ENCODE results near the gene NME1.

DNA sequence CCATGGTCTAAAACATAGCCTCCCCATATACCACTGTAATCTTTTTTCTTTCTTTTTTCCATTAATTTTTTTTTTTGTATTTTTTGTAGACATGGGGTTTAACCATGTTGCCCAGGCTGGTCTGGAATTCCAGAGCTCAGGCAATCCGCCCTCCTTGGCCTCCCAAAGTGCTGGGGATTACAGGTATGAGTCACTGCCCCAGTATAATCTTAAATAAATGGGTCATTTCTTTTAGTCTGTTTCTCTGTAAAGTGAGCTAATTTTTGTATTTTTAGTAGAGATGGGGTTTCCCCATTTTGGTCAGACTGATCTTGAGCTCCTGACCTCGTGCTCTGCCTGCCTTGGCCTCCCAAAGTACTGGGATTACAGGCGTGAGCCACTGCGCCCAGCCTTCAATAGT lies 5.7 kb upstream of the NME1 start:
- TF ChIP-seq, protein P1, sequence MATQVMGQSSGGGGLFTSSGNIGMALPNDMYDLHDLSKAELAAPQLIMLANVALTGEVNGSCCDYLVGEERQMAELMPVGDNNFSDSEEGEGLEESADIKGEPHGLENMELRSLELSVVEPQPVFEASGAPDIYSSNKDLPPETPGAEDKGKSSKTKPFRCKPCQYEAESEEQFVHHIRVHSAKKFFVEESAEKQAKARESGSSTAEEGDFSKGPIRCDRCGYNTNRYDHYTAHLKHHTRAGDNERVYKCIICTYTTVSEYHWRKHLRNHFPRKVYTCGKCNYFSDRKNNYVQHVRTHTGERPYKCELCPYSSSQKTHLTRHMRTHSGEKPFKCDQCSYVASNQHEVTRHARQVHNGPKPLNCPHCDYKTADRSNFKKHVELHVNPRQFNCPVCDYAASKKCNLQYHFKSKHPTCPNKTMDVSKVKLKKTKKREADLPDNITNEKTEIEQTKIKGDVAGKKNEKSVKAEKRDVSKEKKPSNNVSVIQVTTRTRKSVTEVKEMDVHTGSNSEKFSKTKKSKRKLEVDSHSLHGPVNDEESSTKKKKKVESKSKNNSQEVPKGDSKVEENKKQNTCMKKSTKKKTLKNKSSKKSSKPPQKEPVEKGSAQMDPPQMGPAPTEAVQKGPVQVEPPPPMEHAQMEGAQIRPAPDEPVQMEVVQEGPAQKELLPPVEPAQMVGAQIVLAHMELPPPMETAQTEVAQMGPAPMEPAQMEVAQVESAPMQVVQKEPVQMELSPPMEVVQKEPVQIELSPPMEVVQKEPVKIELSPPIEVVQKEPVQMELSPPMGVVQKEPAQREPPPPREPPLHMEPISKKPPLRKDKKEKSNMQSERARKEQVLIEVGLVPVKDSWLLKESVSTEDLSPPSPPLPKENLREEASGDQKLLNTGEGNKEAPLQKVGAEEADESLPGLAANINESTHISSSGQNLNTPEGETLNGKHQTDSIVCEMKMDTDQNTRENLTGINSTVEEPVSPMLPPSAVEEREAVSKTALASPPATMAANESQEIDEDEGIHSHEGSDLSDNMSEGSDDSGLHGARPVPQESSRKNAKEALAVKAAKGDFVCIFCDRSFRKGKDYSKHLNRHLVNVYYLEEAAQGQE (IDR thresholded peaks at IDR 0.05), result no peak
- no peak for TF ChIP-seq TP53 (CRISPR knock-in tag; IDR thresholded peaks at IDR 0.05)
- TF ChIP-seq CHD4 (IDR thresholded peaks at IDR 0.05; ENCODE audit: borderline replicate concordance), result no peak
- TF ChIP-seq, protein P2, sequence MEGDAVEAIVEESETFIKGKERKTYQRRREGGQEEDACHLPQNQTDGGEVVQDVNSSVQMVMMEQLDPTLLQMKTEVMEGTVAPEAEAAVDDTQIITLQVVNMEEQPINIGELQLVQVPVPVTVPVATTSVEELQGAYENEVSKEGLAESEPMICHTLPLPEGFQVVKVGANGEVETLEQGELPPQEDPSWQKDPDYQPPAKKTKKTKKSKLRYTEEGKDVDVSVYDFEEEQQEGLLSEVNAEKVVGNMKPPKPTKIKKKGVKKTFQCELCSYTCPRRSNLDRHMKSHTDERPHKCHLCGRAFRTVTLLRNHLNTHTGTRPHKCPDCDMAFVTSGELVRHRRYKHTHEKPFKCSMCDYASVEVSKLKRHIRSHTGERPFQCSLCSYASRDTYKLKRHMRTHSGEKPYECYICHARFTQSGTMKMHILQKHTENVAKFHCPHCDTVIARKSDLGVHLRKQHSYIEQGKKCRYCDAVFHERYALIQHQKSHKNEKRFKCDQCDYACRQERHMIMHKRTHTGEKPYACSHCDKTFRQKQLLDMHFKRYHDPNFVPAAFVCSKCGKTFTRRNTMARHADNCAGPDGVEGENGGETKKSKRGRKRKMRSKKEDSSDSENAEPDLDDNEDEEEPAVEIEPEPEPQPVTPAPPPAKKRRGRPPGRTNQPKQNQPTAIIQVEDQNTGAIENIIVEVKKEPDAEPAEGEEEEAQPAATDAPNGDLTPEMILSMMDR (IDR thresholded peaks at IDR 0.05), result no peak
- TF ChIP-seq KDM1A (IDR thresholded peaks at IDR 0.05; ENCODE audit: low read depth), result no peak
- TF ChIP-seq POLR2A (IDR thresholded peaks at IDR 0.05; ENCODE audit: low read length), result no peak
- TF ChIP-seq, protein P3, sequence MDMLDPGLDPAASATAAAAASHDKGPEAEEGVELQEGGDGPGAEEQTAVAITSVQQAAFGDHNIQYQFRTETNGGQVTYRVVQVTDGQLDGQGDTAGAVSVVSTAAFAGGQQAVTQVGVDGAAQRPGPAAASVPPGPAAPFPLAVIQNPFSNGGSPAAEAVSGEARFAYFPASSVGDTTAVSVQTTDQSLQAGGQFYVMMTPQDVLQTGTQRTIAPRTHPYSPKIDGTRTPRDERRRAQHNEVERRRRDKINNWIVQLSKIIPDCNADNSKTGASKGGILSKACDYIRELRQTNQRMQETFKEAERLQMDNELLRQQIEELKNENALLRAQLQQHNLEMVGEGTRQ (IDR thresholded peaks at IDR 0.05), result no peak
- TF ChIP-seq JUN (IDR thresholded peaks at IDR 0.05), result no peak
- TF ChIP-seq SMC3 (IDR thresholded peaks at IDR 0.05), result no peak
